GM12873 (cell line): ENCODE results near the gene S1PR4.

Experiments
- CTCF ChIP-seq: IDR thresholded peaks from 2 replicates; pipeline ENCODE4 v1.5.1; 2012; ENCODE audit warnings: low read depth, mild to moderate bottlenecking, moderate library complexity, low read length, control low read depth; ENCODE audit not compliant: insufficient read depth; ENCODE audit errors: missing control alignments

The S1PR4 gene

GRCh38 chr19:3162418-3163229 is 15.9 kb upstream of the S1PR4 start:
- TF ChIP-seq CTCF: no peak

GRCh38 chr19:3163230-3163886 is 15.2 kb upstream of the S1PR4 start:
- peak; percentile 99 for TF ChIP-seq CTCF

- no peak for TF ChIP-seq CTCF
These were observed 14.6 kb upstream of the S1PR4 start for GRCh38 chr19:3163943-3164342.

GRCh38 chr19:3167533-3168272 is 10.9 kb upstream of the S1PR4 start:
- TF ChIP-seq CTCF: no peak

- TF ChIP-seq CTCF: no peak
These were observed 6.5 kb upstream of the S1PR4 start for GRCh38 chr19:3171894-3172672.

- TF ChIP-seq CTCF: no peak
These were observed 2.5 kb upstream of the S1PR4 start for GRCh38 chr19:3175781-3176714.
